Stimulated activated CD4-positive, alpha-beta T cell treated with anti-CD3 and anti-CD28 coated beads, TNF-alpha, amount 100 ng/mL, for 4 hours (primary cell): ENCODE measurements around the gene SPATS2L.
A peak's percentile ranks its signal among the peaks of the same experiment; 100 is the strongest.

ENCODE experiments used
- DNase-seq, 3 experiments: peaks; one replicate each; pipeline ENCODE4 v3.0.0-alpha.2; 2020; ENCODE audit warnings: low read depth in 3 of 3

SPATS2L gene

DNA sequence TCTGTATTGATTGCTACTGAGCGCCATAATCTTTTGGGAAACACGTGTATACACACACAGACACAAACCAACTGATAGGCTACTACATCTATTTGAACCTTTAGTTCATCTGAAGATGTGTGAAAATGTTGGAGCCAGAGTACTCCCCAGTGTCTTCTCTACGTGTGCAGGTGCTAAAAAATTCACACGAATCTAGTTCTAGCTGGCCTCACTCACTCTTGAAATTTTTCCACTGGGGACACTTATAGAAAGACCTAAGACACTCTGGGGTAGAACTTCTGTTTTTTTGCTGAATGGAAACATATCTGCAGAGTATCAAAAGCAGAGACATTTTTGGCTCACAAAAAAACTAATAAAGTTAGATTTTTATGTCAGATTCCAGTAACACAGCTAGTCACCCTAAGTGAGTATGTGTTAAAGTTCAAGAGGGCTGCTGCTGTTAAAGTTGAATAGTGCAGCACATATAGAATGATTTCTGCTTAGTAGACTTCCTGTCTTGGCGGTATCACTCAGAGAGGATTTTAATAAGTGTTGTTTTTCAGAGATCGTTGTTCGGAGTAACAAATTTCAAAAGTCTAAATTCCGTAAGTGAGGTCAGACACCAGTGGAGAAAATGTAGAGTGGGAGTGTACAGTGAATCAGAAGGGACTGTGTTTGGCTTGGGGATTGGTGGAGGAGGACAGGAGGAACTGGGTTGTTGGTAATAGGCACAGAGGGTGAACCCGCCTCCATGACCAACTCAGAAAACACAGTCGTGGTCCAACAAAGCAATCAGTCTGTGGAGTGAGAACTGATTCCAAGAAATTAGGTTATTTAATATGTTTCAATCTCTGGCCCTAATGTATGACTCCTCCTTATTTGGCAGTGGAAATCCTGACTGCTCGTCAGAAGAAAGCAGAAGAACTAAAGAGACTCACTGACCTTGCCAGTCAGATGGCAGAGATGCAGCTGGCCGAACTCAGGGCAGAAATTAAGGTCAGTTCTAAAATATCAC, 160.2 kb downstream of the SPATS2L start:
- peak in 1 of 3 experiments; percentile 15 for DNase-seq

- peak in 1 of 3 experiments; percentile 9 for DNase-seq
Observed at GRCh38 chr2:200467806-200468681, 161.6 kb downstream of the SPATS2L start.

GRCh38 chr2:200469708-200470211, 163.3 kb downstream of the SPATS2L start:
- DNase-seq: no peak

DNA sequence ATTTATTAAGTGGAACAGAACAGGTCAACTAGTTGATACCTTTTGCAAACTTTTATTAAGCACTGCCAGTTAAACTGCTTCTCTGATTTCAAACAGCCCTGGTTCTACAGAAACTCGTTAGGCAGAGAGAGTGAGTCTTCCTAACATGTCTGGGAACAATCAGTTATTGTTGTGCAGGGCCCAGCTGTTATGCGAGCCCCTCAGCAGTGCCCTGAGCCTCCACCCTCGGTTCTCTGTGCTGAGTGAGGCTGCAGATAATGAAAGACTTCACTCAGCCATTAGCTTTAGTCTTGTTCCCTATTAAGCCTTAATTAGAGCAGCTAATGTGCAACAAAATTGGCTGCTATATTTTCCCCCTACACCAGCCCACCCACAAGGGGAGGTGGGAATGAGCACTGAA, 163.7 kb downstream of the SPATS2L start:
- DNase-seq: no peak

DNA sequence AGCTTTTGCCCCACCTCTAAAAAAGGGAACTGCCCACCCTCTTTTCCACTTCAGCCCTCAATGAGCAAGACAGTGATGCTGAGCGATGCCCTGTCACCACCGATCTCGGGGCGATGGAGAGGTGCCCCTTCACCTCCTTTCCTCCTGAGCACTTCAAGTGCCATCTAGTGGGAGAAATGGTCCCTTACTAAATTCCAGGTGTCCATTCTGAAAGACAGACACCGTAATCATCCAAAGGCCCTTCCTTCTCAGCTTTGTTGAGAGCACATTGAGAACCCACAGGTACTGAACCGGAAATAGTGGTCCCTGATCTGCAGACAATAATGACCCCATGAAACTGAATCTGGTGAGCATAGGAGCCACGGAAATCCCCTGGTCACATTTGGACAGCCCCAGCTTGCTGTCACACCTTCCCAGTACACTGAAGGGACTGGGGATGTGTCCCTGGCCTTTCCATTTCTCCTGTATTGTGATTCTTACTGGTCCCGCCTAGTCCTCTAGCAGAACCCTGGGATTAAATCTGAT, 164.9 kb downstream of the SPATS2L start:
- DNase-seq: peak in 1 of 3 experiments; percentile 23

GRCh38 chr2:200471928-200472645, 165.6 kb downstream of the SPATS2L start:
- no peak for DNase-seq

- DNase-seq: no peak
Observed at GRCh38 chr2:200472853-200473464, 166.5 kb downstream of the SPATS2L start.

- no peak for DNase-seq
Observed at GRCh38 chr2:200475795-200476194, 169.3 kb downstream of the SPATS2L start.

- DNase-seq: no peak
Observed at GRCh38 chr2:200476836-200477235, 170.3 kb downstream of the SPATS2L start.

DNA sequence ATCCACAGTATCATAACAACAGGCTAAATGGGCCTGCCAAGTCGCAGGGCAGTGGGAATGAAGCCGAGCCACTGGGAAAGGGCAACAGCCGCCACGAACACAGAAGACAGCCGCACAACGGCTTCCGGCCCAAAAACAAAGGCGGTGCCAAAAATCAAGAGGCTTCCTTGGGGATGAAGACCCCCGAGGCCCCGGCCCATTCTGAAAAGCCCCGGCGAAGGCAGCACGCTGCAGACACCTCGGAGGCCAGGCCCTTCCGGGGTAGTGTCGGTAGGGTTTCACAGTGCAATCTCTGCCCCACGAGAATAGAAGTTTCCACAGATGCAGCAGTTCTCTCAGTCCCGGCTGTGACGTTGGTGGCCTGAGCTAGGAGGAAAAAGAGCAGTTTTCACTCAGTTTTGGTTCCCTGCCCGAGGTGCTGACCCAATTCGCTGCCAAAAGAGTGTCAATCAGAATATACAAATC, 171.2 kb downstream of the SPATS2L start:
- DNase-seq: no peak

DNA sequence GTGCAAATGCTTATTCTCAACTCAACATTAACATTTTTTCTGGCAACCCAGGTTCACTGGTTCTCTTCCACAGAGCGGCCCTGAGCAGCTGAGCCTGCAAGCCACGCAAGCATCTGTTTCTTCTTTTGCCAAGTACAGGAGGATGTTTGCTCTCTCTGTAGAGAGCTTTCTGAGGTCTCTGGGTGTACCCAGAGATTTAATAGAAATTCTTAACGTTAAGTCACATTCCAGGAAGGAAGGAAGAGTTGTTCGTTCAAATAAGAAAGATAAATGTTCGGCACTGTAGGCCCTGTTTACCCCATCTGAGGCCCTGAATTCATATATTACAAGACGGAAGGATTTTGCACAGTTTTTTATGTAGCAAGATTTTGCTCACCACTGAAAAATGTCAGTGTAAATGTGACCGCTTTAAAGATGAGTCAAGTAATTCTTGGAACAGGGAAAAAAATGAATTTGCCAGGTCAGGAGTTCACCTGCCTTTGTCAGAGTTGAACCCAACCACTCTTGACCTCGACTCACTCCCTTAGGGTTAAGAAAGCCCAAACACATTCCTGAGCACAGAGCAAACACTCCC, 173.3 kb downstream of the SPATS2L start:
- no peak for DNase-seq

GRCh38 chr2:200482194-200482593, 175.7 kb downstream of the SPATS2L start:
- no peak for DNase-seq

GRCh38 chr2:200483729-200484198, 177.3 kb downstream of the SPATS2L start:
- no peak for DNase-seq

- DNase-seq: no peak
Observed at GRCh38 chr2:200484934-200485333, 178.4 kb downstream of the SPATS2L start.

- no peak for DNase-seq
Observed at GRCh38 chr2:200486529-200486928, 180.0 kb downstream of the SPATS2L start.

GRCh38 chr2:200488169-200488568, 181.7 kb downstream of the SPATS2L start:
- no peak for DNase-seq

DNA sequence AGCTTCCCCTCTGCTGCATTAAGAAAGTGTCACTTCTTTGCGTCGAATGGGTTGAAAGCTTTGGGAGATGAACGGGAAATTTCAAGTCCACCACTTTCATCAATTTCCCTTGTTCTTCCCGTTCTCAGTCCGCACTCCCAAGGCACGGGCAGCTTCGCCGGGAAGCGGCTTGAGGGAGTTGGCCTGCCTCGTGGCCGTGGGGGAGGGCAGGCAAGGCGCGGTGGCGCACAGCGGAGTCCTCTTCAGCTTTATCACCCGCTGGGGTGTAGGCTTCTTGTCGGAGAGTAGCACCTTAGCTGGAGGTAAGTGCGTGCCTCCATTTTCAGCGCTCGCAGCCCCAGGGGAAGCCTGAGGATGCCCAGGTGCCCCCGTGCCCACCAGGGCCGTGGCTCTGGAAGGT, 183.5 kb downstream of the SPATS2L start:
- DNase-seq: no peak

DNA sequence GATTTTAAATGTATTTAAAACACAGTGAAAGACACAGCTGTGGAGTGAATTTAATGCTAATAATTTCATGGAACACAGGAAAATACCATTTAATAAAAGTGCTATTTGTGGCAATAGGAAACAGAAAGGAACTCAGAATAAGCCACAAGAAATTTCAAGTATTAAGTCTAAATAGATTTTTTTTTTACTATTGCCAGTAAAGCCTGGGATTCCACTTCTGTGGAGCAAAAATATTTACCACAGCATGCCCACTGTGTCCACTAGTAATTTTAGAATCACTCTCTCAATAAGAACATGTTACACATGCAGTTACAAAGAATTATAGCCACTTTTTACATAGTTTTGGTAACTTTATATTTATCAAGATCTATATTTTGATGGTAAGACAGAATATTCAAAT, 186.2 kb downstream of the SPATS2L start:
- DNase-seq: no peak

DNA sequence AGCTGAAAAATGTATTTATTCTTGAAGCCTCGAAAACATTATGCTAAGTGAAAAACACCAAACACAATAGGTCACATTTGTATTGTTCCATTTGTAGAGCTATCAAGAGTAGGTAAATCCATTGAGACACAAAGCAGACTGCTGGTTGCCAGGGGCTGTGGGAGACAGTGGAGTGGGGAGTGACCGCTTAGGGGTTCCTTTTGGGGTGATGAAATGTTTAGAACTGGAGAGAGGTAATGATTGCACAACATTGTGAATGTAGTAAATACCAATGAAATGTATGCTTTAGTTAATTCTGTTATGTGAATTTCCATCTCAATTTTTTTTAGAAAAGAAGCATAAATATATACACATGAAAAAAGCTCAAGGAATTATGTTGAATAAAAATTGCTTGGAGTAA, 187.6 kb downstream of the SPATS2L start:
- DNase-seq: no peak

- no peak for DNase-seq
Observed at GRCh38 chr2:200496696-200497095, 190.2 kb downstream of the SPATS2L start.
